Measurements from ENCODE around the gene PLA2G3.

PLA2G3 gene

DNA sequence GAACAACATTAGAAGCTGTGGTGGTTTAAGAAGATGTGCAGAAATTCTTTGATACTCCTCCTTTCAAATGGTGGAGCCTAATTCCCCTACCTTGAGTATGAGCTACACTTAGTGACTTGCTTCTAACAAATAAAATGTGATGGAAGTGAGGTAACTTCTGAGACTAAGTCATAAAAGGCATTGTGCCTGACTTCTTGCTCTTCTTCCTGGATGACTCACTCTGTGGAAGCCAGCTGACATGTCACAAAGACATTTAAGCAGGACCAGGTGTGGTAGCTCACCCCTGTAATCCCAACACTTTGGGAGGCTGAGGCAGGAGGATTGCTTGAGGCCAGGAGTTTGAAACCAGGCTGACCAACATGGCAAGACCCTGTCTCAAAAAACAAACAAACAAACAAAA, 3.9 kb upstream of the PLA2G3 start:
- FAIRE-seq, result no peak

DNA sequence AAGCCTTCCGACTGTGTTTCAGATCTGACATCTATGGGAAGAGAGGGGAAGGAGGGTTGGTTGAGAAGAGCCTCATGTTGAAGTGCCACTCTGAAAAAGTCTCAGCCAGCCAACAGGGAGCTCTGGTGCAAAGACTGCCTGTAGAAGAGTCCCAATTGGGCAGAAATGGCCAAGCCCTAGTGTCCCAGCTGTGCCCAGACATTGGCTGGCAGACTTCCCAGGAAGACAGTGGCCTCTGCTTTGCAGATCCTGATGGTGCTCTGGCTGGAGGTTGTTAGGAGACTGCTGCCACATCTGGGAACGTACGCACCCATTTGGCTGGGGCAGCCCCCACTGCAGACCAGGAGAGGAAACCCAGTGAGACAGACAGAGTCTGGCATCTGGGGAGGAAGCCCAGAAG, 3.2 kb upstream of the PLA2G3 start:
- FAIRE-seq, result no peak

DNA sequence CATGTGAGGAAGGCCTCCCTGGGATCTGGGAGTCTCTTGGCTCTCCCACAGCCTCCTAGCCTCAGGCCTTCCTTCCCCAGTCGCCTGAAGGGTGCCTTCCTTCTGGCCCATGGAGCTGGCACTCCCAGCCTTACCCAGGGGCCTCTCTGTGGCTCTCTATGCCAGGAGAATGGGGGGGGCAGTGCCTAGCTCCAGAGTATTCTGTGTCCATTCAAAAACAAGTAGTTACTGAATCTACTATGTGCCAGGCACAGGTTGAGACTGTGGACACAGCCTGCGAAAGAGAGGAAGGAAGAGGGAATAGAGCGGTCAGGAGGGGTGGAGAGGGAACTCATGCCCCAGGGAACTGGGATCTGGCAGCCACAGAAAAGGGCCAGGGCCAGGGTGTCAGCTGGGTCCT, 2.7 kb upstream of the PLA2G3 start:
- no peak for FAIRE-seq

DNA sequence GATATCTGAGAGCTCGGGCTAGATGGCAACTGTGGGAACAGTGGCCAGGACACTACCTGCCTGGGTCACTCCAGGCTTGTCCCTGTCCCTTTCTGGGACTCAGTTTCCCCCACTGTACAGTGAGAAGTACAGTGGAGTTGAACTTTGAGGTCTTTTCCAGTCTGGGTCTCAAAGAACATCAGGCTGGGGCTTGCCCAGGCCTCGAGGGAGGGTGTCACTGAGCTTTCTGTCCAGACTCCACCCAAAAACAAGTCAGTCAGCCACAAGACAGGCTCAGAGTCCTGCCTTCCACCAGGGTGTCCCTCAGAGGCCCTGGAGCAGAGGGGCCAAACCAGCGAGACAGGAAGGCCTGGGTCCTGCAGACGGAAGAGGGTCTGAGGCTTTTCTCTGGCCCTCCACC, 2.0 kb upstream of the PLA2G3 start:
- no peak for FAIRE-seq

DNA sequence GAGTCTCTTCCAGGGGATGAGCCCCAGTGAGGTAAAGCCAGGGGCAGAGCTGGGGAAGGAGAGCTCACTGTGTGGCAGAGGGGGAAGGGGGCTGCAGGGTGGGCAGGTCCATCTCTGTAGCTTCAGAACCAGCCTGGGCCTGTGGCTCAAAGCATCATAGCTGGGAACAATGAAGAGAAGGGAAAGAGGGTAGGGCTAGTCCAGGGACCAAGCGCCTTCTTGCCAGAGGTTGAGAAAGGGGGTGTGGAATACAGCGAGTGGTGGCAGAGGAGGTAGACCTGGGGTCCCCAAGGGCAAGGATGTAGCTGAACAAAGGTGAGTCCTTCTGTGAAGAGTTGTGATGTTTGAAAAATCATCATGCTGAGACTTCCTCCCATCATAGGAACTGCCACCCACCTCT, 1.2 kb upstream of the PLA2G3 start:
- FAIRE-seq, result no peak

DNA sequence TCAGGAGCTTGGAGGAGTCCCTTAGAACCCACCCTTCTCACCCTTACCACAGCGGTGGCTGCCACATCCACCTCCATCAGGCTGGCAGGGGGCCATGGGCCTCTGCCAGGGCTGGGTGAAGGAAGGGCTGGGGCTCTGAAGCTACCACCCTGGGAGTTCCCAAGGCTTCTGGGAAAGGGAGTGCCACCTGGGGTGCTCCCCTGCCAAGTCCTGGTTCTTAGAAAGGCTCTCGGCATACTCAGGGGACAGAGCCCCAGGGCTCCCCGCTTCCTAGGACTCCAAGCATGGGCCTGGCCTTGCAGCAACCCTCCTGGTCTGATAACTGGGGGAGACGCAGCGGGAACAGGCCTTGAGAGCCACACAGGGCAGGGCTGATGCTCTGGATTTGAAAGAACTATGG, 438 bp upstream of the PLA2G3 start:
- FAIRE-seq, result no peak

DNA sequence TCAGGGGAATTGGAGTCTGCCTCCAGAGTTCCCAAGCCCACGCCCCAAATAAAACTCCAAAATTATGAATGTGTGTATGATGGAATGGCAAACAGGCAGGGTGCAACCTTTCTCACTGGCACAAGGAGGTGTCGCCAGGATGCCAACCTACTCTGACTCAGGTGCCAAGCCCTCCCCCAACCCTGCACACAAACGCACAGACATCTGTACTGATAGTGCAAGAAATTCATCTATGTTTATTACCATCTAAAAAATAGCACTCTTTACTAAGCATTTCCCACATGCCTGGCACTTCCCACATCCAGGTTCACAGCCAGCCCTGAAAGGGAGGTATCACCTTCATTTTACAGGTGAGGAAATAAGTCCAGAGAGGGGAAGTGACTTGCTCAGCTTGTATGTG, 1.2 kb downstream of the PLA2G3 start:
- FAIRE-seq, result no peak

DNA sequence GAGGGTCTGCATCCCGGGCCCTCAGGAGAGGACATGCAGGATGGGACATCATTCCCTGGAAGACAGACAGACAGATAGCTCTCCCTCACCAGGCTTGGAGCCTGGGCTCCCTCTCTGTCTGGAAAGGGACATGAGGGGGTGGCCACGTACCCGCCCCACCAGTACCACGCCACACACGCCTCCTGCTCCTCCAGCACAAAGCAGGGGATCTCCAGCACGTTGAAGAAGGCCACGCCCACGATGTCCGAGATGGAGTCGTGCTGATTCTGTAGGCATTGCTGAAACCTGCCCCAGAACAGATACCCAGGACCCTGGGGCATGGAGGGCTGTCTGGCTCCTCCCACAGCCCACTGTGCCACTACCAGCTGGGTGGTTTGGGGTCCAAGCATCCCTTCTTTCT, 2.2 kb downstream of the PLA2G3 start:
- FAIRE-seq, result no peak

DNA sequence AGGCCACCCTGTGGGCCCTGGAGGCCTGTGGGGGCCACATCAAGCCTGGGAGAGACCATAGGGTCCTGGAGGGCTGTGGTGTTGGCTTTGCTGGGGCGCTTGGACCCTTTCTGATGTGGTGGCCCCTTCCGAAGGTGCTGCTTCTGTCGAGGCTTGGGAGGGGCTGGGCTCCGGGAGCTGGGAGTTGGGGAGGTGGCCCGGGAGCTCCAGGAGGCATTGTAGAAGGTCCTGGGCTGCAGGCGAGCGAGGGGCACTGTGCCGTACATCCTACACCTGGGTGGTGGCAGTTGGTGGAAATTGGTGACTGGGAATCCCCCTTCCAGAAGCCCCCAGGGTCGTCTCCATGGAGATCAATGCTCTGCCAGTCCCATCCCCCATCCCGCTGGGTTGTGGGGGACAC, 2.6 kb downstream of the PLA2G3 start:
- no peak for FAIRE-seq

DNA sequence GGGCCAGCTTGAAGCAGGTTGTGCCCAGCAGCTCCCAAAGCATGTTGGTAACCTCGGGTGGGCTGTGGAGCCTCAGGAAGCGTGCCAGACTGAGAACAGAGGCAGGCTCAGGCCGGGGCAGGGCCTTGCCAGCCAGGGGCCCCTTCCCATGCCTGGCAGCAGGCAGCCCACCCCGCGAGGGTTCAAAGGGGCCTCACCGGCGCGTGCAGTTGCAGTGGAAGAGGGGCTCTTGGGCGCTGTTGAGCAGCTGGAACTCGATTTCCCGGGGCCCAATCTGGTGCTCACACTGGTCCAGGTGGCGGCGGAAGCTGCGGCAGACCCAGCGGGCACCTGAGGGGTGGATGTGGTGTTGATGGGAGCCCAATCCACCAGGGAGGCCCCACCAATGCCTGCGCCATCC, 3.6 kb downstream of the PLA2G3 start:
- FAIRE-seq, result no peak

DNA sequence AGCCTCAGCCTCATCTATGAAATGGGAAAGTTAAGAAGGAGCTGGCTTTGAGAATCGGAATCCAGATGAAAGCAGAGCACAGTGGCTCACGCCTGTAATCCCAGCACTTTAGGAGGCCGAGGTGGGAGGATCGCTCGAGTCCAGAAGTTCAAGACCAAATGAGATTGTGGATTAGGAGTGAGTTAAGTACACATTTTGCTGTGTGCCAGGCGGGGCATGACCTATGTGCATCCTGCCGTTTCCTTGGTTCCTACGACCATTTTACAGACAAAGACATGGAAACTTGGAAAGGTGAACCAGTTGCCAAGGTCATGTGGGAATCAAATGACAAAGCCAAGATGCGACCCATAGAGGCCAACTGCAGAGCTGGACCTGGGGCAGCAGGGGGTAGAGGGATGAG, 4.2 kb downstream of the PLA2G3 start:
- no peak for FAIRE-seq

DNA sequence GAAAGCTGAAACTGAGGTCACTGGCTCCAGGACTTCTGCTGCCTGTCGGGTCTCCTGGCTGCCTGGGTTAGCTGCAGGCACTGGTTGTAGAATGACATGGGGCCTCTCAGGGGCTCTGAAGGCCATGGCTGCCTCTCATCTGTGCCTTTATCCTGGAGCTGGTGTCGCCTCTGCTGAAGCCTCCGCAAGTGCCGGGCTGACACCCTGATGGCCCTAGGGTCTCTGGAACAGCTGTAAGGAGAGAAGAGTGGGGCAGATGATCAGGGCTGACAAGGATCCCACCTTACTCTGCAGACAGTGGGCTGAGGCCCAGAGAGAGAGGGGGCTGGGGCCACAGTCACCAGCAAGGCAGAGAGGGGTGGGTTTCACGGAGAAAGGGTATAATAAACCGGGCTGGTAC, 4.6 kb downstream of the PLA2G3 start:
- FAIRE-seq, result no peak

DNA sequence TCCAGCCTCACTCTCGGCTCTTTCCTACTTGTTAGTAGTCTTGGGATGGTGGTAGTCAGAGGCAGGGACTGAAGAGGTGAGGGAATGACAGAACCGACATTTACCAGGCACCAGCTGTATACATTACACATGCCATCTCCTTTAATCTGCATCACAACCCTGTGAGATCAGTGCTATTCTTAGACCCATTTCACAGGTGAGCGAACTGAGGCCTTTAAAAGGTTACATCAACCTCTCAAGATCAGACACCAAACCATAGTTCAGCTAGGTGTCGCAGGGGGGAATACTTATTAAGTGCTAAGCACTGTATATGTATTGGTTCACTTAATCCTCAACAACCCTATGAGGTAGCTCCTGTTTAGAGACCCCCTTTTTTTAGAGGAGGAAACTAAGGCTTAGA, 5.6 kb downstream of the PLA2G3 start:
- no peak for FAIRE-seq

DNA sequence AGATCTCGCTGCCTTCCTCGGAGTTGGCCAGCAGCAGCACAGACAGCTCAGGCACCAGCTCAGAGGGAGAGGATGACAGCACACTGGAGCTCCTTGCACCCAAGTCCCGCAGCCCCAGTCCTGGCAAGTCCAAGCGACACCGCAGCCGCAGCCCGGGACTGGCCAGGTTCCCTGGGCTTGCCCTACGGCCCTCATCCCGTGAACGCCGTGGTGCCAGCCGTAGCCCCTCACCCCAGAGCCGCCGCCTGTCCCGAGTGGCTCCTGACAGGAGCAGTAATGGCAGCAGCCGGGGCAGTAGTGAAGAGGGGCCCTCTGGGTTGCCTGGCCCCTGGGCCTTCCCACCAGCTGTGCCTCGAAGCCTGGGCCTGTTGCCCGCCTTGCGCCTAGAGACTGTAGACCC, 6.4 kb downstream of the PLA2G3 start:
- FAIRE-seq, result no peak

DNA sequence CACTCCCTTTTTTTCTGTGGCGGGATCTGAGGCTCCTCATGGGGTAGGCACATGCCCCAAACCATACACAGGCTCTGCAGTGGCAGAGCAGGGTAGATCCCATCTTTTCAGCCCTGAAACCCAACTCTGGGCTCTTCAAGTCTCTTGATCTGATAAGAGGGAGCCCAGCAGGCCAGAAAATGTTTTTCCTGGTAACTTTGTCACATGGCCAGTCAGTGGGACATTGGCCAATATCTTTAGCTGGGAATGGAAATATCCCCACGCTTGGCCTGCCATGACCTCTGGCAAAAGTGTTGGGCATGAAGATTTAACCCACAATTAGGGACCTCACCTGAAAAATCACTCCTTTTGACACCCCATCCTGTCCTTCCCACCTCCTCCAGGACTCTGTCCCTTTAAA, 9.4 kb downstream of the PLA2G3 start:
- no peak for FAIRE-seq

DNA sequence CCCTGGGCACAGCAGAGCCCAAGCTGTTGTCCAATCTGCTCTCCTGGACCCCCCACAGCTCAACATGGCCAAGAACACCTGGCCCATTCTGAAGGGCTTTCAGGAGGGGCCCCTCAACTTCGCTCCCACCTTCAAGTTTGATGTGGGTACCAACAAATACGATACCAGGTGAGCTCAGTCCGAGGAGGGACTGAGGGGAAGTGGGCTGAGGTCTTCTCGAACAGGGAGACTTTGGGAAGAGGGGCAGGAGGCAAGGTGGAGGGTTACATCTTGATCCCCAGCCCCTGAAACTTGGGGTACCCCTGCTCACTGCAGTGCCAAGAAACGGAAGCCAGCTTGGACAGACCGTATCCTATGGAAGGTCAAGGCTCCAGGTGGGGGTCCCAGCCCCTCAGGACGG, 12.2 kb downstream of the PLA2G3 start:
- FAIRE-seq, result no peak

DNA sequence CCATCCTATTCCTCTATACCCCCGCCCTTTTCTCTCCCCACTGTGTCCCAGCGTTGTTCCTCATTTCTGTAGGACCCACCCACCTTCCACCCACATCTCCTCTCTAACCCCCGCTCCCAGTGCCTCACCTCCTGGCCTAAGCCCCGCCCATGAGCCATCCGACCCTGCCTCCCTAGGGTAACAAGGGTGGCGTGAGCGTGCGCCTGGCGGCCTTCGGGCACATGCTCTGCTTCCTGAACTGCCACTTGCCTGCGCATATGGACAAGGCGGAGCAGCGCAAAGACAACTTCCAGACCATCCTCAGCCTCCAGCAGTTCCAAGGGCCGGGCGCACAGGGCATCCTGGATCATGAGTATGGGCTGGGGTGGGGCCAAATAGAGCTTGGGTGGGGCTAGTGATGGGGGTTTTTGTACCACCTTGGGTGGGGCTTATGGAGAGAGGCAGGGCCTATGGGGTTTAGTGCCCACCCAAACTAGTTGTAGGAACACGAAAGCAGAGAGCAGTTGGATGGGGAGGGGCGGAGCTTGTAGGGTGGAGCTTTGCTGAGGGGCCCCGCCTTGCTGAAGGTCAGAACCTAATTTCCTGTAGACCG, 13.0 kb downstream of the PLA2G3 start:
- FAIRE-seq, result no peak

DNA sequence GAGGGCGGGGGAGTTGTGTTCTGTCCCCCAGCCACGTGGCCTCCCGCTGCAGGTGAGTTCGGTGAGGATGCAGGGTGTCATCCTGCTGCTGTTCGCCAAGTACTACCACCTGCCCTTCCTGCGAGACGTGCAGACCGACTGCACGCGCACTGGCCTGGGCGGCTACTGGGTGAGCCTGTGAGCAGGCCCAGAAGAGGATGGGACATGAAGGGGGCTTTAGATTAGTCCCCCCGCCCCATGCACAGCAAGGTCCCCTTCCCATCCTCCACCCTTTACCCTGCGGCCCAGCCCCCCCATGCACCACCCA, 13.5 kb downstream of the PLA2G3 start:
- no peak for FAIRE-seq

DNA sequence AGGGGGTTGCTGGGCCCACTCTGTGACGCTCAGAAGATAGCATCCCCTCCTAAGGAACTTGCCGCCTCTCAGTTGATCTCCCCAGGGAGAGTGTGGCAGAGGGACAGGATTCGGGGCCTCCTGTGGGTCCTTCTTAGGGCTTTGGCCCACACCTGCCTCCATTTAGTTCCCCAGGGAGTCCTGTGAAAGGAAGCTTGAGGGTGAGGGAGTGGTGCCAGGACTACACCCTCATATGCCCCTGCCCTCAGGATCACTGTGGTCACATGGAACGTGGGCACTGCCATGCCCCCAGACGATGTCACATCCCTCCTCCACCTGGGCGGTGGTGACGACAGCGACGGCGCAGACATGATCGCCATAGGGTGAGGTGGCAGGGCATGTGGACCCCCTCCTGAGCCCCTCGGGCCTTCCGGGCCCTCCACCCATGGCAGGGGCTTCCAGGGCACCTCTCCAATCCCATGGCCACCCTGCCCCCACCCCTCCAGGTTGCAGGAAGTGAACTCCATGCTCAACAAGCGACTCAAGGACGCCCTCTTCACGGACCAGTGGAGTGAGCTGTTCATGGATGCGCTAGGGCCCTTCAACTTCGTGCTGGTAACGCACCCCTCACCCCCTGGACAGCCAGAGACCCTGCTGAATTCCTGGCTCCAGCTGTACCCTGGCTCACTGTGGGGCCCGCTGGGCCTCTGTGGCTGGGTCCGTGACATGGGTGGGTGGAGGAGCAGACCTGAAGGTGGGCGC, 14.0 kb downstream of the PLA2G3 start:
- no peak for FAIRE-seq

DNA sequence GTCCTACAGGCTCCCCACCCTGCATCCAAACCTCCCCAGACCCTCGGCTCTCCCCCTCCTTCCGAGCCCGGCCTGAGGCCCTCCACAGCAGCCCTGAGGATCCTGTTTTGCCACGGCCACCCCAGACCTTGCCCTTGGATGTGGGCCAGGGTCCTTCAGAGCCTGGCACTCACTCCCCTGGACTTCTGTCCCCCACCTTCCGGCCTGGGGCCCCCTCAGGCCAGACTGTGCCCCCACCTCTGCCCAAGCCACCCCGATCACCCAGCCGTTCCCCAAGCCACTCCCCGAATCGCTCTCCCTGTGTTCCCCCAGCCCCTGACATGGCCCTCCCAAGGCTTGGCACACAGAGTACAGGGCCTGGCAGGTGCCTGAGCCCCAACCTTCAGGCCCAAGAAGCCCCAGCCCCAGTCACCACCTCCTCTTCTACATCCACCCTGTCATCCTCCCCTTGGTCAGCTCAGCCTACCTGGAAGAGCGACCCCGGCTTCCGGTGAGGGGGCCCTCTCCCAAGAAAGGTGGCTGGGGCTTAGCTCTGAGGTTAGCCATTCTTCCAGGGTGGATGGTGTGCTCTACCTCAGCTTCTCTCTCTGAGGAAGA, 14.7 kb downstream of the PLA2G3 start:
- no peak for FAIRE-seq

DNA sequence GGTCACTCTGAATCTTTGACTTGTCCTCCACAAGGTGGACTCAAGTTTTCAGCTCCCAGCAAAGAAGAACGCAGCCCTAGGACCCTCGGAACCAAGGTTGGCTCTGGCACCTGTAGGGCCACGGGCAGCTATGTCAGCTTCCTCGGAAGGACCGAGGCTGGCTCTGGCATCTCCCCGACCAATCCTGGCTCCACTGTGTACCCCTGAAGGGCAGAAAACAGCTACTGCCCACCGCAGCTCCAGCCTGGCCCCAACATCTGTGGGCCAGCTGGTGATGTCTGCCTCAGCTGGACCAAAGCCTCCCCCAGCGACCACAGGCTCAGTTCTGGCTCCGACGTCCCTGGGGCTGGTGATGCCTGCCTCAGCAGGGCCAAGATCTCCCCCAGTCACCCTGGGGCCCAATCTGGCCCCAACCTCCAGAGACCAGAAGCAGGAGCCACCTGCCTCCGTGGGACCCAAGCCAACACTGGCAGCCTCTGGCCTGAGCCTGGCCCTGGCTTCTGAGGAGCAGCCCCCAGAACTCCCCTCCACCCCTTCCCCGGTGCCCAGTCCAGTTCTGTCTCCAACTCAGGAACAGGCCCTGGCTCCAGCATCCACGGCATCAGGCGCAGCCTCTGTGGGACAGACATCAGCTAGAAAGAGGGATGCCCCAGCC, 15.4 kb downstream of the PLA2G3 start:
- no peak for FAIRE-seq

DNA sequence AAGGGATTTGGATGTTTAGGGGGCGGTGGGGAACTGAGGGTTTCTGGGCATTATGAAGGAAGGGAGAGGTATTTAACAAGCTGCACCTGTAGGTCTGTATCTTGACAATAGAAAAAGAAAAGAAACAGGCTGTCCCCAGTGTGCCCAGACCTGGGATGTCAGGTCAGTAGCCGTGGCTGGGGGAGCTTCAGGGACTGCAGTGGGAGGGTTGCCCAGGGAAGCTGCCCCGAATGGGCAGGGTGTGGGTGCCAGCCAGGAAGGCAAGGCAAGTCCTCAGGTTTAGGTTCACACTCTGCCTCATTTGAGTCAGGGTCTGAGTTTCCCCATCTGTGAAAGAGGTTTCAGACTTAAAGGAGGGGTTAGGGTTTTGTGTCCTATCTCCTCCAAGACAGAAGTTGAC, 16.0 kb downstream of the PLA2G3 start:
- FAIRE-seq, result no peak

DNA sequence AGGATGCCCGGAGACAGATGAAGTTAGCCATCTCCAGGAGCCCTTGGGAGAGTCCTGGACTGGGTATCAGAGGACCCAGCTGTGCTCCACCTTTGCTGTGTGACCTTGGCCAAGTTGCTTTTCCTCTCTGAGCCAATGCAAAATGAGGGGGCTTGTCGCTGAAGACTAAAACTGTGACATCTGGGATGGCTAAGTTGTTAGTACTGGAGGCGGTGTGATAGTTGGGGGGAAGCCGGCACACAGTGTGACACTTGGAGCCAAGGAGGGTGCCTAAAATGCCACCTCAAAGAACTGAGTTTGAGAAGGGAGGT, 17.1 kb downstream of the PLA2G3 start:
- no peak for FAIRE-seq

DNA sequence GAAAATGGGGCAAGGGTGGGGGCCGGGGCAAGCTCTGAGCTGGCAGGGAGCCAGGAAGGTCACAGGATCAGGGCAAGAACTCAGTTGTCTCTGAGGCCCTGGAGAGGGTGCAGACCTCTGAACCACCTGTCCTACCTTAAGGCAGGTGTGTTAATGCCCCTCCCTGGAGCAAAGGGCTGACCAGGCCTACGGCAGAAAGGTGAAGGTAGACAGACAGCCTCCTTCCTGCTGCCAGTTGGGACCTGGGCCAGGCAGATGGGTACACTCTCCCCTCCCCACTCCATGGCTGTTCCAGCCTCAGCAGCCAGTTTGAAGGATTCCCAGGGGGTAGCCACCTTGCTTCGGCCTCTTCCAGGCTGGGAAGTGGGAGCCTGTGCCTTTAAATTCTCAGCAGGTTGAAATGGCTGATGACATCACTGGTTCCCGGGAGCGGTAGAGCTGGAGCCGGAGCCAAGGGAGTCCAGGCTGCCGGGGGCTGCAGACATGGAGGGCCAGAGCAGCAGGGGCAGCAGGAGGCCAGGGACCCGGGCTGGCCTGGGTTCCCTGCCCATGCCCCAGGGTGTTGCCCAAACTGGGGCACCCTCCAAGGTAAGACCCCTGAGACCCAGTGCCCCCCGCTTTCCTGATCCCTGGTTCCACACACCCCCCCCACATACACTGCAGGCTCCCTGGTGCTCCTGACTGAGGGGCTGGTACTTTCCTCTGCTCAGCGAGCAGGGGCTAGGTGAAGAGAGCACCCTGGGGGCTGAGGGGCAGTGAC, 17.6 kb downstream of the PLA2G3 start, which contains the start of gene INPP5J:
Gene INPP5J, plus strand, starts transcription at position 435 of the 760 bp plus-strand sequence. Its CDS starts 49 bp downstream, at position 484.
- FAIRE-seq, result no peak

Data from endometrium (tissue), 2 donors.